PFSK-1 (cell line): ENCODE data around the gene CAMK1D.

Experiments used
- SIN3A ChIP-seq: IDR thresholded peaks from 2 replicates; pipeline ENCODE4 v1.6.1; 2012; ENCODE audit warnings: mild to moderate bottlenecking, low read length, moderate library complexity, borderline replicate concordance; ENCODE audit not compliant: insufficient read depth
- TF ChIP-seq, protein P1 (sequence below), 2 experiments: IDR thresholded peaks; 2 replicates each; pipeline versions ENCODE4 v1.6.1 to v1.8.0; 2011 to 2012; ENCODE audit warnings: low read depth in 2 of 2, low read length in 2 of 2, control low read depth in 1 of 2, inconsistent platforms in 1 of 2, mild to moderate bottlenecking in 1 of 2, moderate library complexity in 1 of 2; ENCODE audit not compliant: insufficient read depth in 1 of 2

DNA sequence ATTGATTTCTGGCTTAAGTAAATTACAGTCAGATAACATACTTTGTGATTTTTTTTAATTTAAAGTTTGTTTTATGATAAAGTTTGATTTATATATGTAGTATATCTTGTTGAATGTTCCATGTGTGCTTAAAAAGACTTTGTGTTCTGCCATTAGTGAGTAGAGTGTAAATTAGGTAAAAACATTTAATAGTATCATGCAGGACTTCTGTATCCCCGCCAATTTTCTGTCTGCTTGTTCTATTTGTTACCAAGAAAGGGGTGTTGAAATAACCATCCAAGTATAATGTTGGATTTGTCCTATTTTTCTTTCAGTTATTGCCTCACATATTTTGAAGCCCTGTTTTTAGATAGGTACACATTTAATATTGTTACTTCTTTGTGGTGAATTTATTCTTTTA, 172.1 kb downstream of the CAMK1D start:
- TF ChIP-seq, protein P1, sequence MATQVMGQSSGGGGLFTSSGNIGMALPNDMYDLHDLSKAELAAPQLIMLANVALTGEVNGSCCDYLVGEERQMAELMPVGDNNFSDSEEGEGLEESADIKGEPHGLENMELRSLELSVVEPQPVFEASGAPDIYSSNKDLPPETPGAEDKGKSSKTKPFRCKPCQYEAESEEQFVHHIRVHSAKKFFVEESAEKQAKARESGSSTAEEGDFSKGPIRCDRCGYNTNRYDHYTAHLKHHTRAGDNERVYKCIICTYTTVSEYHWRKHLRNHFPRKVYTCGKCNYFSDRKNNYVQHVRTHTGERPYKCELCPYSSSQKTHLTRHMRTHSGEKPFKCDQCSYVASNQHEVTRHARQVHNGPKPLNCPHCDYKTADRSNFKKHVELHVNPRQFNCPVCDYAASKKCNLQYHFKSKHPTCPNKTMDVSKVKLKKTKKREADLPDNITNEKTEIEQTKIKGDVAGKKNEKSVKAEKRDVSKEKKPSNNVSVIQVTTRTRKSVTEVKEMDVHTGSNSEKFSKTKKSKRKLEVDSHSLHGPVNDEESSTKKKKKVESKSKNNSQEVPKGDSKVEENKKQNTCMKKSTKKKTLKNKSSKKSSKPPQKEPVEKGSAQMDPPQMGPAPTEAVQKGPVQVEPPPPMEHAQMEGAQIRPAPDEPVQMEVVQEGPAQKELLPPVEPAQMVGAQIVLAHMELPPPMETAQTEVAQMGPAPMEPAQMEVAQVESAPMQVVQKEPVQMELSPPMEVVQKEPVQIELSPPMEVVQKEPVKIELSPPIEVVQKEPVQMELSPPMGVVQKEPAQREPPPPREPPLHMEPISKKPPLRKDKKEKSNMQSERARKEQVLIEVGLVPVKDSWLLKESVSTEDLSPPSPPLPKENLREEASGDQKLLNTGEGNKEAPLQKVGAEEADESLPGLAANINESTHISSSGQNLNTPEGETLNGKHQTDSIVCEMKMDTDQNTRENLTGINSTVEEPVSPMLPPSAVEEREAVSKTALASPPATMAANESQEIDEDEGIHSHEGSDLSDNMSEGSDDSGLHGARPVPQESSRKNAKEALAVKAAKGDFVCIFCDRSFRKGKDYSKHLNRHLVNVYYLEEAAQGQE (IDR thresholded peaks at IDR 0.05; ENCODE audit: insufficient read depth in 1 of 2, low read depth in 2 of 2, low read length in 2 of 2), result no peak
- no peak for TF ChIP-seq SIN3A
